AG08396 (cell line): ENCODE data around the gene SRGAP2B.
"Not testable (repeated sequence)": the region's sequence is repeated elsewhere in the genome, so short reads cannot be mapped to it uniquely, and the experiment has no call there.

Experiments
- DNase-seq: peaks from one replicate; pipeline ENCODE4 v3.0.0; 2012; ENCODE audit warnings: low spot score, mixed read lengths

SRGAP2B gene

DNA sequence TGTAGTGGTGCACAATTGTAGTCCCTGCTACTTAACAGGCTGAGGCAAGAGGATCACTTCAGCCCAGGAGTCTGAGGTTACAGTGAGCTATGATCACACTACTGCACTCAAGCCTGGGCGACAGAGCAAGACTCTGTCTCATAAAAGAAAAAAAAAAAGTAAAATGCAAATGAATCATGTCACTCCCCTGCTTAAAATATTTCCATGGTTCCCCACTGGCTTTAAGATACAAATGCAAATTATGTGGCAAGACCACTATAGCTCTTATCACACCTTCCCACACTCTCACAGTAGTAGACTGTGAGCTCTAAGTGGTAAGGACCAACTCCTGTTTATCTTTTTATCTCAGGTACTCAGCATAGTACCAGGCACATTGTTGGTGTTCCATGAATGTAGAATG lies 53.6 kb downstream of the SRGAP2B start:
- DNase-seq: not testable (repeated sequence)

DNA sequence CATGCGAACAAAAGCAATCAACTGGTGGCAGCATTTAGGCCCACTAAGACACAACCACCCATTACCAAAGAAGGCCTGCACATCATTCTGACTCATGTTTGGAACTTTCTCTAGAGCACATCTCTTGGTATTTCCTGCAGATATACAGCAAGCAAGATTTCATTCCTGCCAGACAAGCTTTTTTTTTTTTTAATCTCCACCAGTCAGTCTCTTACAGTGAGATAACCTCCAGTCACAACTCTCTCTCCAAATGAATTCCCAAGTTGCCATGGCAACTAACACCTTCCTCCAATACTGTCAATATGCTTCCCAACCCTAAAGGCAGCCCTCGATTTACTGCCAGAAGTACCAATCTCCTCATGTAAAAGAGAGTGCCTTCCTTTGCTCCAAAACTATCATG lies 59.1 kb downstream of the SRGAP2B start:
- not testable (repeated sequence) for DNase-seq

GRCh38 chr1:145033523-145033922 lies 61.6 kb downstream of the SRGAP2B start:
- not testable (repeated sequence) for DNase-seq

GRCh38 chr1:145027251-145027650 lies 67.9 kb downstream of the SRGAP2B start:
- DNase-seq: not testable (repeated sequence)

DNA sequence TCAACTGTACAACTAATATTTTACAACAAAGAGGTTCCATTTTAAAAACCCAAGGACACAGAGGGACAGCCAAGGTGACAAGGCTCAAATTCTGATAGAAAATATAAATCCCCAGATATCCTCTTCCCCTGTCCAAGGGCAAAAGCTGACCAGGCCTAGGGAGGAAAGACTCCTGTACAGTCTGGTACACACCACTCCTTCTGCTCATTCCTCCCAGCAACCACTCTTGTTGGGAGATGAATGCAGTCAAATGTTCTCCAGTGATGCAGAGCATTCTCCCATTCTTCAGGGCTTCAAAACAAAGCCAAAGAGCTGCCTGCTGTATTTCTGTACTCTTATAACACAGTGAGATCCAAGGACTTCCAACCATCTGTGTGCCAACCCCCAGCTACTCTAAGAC lies 69.8 kb downstream of the SRGAP2B start:
- DNase-seq: not testable (repeated sequence)

- not testable (repeated sequence) for DNase-seq
Measured at GRCh38 chr1:145022259-145022658, 72.9 kb downstream of the SRGAP2B start.

DNA sequence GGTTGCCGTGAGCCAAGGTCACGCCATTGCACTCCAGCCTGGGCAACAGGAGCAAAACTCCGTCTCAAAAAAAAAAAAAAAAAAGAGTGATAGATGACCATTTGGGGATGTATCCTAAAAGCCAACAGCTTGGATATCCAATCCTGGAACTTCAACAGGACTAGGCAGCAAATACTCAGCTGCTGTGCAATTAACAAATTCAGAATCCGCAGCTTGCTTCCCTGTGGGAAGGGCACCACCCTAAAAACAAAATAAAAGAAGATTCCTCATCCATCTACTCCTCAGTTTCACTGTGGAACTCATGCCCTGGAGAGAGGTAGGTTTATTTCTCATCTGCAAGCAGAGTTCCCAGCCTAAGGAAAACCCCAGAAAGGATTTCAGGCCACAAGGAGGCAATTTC lies 73.4 kb downstream of the SRGAP2B start:
- DNase-seq: not testable (repeated sequence)

DNA sequence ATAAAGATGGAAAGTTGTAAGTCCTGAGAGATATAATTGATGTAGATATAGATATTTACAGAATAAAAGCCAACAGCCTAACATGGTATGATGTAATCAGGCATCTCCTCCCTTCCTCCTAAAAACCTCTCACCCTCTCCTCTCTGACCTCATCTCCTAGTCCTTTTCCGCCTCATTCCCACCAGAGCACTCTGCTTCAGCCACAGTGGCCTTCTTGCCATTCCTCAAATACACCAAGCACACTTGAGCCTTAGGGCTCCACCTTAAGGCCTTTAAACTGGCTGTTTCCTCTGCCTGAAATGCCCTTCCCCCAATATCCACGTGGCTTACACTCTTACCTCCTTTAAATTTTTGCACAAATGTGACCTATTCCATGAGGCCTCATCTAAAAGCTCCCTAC lies 75.4 kb downstream of the SRGAP2B start:
- not testable (repeated sequence) for DNase-seq

- not testable (repeated sequence) for DNase-seq
Measured at GRCh38 chr1:145017725-145018124, 77.4 kb downstream of the SRGAP2B start.

DNA sequence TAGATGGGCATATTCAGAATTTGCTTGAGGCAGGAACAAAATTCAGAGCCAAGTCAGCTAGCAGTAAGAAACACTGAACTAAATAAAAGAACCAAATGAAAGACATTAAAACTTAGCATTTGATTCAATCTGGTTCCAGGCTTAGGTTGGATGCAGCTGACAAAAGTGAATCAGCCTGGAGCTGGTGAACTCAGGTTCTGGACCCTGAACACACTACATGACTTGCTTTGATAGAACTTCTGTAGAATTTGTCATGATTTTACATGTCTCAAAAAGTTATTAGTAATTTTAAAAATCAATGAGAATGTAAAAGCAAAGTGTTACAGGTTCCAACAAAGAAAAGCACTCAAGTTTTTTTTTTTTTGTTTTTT lies 78.7 kb downstream of the SRGAP2B start:
- DNase-seq: not testable (repeated sequence)

GRCh38 chr1:145015744-145016491 lies 79.2 kb downstream of the SRGAP2B start:
- not testable (repeated sequence) for DNase-seq

DNA sequence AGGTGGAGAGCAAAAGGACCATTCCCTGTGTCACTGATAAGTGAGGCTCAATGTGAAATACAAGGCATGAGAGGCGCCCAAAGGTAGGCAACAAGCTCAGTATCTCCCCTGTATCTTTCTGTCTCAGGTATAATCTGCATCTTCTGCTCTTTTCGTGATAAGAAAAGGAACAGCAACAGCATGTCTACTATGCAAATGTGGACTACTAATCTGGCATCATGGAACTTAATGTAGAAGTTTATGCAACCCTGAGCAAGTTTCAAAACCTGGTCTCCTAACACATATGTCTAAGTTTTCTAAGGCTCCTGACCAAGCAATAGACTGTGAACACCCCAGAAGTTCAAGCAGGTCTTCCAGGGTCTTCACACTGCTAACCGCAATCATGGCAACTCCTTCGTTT lies 81.8 kb downstream of the SRGAP2B start:
- DNase-seq: not testable (repeated sequence)

DNA sequence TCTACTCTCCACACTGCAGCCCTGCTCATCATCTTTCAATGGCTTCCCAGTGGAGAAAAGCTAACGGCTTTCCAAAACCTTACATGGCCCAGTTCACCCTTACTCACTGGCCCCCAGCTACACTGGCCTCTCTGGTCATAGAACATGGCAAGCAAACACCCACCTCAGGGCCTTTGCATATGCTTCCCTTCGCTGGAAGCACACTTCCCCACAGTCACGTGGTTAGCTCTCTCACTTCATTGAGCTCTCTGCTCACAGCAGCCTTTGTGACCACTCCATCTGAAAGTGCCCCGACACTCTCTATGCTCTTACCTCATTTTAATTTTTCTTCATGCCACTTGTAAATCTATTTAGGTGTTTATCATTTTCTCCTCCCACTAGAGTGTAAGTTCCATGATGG lies 83.3 kb downstream of the SRGAP2B start:
- DNase-seq: not testable (repeated sequence)

DNA sequence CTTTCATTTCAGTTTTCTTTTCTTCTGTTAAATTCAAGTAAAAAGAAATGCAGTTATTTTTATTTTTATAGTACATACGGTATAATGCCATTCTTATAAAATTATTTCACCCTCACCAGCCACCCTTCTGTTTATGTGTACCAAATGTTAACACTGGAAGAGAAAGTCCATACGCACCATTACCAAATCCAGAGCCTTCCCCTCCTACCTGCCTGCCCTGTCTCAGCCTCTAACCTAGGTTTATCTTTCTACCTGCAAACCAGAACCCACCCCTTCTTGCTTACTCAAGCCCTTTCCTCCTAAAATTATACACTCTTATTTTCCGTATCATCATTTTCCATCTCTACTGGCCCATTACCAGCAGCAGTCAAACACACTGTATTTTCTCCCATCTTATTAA lies 84.5 kb downstream of the SRGAP2B start:
- not testable (repeated sequence) for DNase-seq

DNA sequence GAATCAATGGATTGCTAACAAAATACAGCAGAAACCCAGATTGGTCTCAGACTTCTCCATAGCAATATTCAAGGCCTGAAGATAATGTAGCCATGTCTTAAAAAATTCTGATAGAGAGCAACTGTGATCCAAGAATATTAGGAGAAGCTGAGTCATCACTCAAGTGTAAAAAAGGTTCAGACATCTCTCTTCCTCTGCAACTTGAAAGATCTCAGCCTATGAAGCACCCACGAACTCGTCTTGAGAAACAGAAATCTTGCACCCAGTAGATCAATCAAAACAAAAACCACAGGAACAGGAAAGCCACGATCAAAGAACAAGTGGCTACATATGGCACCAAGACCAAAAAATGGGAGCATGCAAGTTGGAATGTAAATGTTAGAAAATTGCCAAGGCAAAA lies 85.2 kb downstream of the SRGAP2B start:
- not testable (repeated sequence) for DNase-seq

GRCh38 chr1:145008388-145008787 lies 86.7 kb downstream of the SRGAP2B start:
- not testable (repeated sequence) for DNase-seq

DNA sequence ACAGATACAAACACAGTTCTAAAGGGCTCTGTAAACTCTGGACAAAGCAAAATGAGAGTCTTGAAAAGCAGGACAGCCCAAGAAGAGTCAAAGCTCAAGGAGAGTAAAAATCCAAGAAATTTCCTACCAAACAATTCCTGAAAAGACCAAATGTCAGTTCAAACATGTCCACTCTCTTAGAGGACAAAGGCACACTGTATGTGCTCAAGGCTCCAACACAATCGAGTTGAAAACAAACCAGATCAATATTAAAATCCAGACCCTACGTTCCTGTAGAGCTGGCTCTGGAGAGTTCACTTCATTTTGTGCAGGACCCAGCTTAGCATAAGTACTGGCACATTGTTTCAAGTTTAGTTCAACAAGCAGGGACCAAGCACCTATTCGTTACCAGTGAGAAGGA lies 90.0 kb downstream of the SRGAP2B start:
- not testable (repeated sequence) for DNase-seq

- DNase-seq: not testable (repeated sequence)
Measured at GRCh38 chr1:145001381-145001780, 93.7 kb downstream of the SRGAP2B start.

DNA sequence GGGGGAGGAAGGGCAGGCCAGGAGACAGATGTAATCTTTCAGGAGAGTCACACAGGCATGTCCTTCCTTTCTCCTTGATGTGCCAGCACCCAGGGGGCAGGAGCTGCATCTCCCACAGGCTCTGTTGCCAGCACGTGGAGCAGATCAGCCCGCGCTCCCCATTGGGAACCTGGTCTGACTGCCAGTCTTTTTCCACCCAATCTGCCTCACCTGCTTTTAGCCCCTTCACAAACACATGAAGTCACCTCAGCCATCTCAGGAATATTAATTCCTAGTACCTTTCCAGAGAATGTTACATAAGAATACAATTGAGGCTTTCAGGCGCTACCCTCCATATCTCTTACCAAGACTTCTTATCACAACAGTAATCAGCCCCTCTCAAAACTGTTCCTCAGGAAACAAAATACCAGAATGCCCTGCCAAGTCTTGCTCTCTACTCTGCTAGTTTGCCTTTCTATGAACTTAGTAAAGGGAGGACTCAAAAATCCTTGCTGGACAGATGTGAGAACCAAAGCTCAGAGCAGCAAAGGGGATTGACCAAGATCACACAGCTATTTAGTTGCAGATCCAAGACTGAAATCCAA lies 94.3 kb downstream of the SRGAP2B start:
- DNase-seq: not testable (repeated sequence)

GRCh38 chr1:145000074-145000742 lies 94.9 kb downstream of the SRGAP2B start:
- not testable (repeated sequence) for DNase-seq

DNA sequence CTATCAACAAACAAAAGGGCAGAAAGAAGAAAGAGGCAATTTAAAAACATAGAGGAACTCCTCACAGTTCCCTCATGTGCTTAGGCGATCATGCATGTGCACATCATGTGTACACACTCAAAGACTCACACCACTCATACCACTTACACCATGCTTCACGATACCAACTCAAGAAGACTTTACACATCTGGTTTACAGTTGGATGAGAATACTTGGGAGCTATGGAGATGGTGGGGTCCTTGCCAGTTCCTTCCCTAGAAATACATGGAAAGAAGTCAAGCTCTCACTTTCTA lies 96.2 kb downstream of the SRGAP2B start:
- not testable (repeated sequence) for DNase-seq

DNA sequence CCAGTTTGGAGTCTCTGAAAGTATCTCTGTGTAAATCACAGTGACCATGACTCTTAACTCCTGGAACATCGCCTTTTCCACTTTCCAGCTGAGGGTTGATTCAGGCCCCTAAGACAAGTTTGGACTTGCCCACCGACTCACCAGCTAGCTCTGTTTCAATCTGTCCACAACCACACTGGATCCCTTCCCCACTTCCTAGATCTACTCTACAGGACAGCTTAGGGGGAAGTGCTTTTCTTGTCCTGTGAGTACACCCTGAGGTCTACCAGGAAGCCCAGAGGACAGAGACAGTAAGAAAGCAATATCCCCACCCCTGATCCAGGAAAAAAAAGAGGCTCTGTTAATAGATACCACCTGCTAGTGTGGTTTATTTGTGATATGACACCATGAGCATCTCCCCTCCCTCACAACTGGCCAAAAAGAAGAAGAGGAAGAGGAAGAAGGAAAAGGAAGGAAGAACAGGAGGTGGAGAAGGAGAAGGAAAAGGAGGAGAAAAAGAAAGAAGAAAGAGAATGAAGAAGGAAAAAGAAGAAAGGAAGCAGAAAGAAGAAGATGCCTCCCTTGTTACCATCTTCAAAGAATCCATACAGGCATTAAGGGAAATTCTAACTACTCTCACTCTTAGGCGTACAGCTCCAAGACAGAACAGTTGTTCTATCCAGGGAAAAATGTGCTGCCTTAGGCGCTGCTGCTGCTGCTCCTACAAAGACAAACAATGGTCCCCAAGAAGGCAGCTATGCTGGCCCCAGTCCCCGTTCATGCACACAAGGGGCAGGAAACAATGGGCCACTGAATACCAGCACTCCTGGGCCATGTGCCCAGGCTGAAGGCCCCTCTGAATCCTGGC lies 96.8 kb downstream of the SRGAP2B start:
- not testable (repeated sequence) for DNase-seq
